Adipose tissue (tissue), 3 donors: ENCODE measurements around the gene CHN1. TPM values are rescaled to one million over a fixed set of nuclear protein-coding genes. Genes with fewer than 3 reads are reported as not detected.

Source experiments
- H3K27ac ChIP-seq: one replicate; pipeline ENCODE4 v1.5.1; 2013; ENCODE audit warnings: low read depth, low read length
- WGBS, 3 donors: extraction: QIAGEN DNeasy Blood & Tissue Kit; methylation state at CpG; one replicate each; pipeline ENCODE4 v1.1.7; 2013; 5-methylcytosine and 5-hydroxymethylcytosine counted together
- polyA plus RNA-seq, 3 donors: library from polyadenylated mRNA; stranded (reverse); fragments of 200-250 nt; gene quantifications; one replicate each; pipeline ENCODE4 v1.2.3, GENCODE V29; 2013
- donor health status: healthy with polysubstance abuse.
- donor health status: Bipolar disorder and iron deficiency.
- donor health status: healthy.

Gene CHN1
- polyA plus RNA-seq, 3 donors, result 3.0 to 11.1 (median 7.3) TPM

GRCh38 chr2:174984561-174984960 is 20.6 kb downstream of the CHN1 start:
- no peak overlapping the region for H3K27ac ChIP-seq
- 77 to 85% (median 82%) methylated on average over 4 of the region's 4 CpGs for WGBS, 3 donors

DNA sequence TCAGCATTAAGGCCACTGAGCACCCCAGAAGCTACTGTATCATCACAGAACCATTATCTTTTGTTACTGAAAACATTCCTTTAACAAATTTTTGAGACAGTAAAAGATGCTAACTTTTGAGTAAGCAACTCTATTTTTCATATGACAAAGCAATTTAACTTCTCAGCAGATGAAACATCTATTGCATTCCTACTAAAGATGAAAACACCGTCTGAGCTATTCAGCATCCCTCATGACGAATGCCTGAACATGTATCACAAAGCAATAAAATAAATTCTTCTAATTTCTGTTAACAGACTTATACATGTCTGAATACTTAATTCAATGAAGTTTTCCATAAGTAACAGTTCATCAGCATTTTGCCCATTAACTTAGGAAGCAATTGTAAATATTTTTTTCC is 23.9 kb downstream of the CHN1 start:
- WGBS, 3 donors, result 79 to 89% (median 83%) methylated on average over 2 of the region's 2 CpGs
- H3K27ac ChIP-seq, result no peak overlapping the region

- WGBS, 3 donors, result 61 to 75% (median 63%) methylated on average over 1 of the region's 1 CpG
- H3K27ac ChIP-seq, result no peak overlapping the region
Observed at GRCh38 chr2:174979996-174980395, 25.2 kb downstream of the CHN1 start.

DNA sequence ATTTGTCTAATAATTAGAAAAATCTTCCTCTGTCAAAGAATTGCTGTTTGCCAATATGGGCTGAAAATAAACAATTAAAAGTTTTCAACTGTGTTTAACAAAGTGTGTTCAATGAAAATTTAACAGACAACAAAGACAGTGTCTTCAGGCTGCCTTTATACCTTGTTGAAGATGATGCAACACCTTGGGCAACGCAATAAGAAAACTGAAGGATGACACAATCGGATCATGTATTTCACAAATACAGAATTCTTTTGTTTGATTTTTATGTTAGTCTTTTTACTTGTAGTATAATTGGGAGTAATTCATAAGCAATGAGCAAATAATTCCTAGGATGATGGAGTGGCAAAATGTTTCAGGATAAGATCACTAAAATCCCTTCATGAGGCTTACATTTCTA is 27.8 kb downstream of the CHN1 start:
- no peak overlapping the region for H3K27ac ChIP-seq
- 58 to 95% (median 62%) methylated on average over 2 of the region's 2 CpGs for WGBS, 3 donors

- 88 to 98% (median 92%) methylated on average over 4 of the region's 4 CpGs for WGBS, 3 donors
- no peak overlapping the region for H3K27ac ChIP-seq
Observed at GRCh38 chr2:174974131-174974530, 31.1 kb downstream of the CHN1 start.

DNA sequence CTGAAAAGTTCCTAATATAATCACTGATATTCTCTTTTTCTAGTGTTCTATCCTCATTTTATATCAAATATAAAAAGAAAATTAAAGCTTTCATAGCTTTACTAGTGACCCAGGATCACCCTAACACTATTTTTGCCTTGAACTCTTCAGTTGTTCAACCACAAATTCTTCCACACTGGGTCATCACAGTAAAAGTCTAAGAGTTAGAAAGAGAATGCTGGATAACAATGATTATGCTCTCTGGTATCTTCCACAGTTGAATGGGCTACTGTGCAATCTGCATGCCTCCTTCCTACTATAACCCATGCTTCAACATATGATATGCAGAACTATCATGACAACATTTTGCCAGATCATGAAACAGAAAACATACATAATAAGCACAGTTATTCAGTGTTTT is 32.3 kb downstream of the CHN1 start:
- no peak overlapping the region for H3K27ac ChIP-seq

GRCh38 chr2:174971868-174972781 is 33.1 kb downstream of the CHN1 start:
- no peak overlapping the region for H3K27ac ChIP-seq
- WGBS, 3 donors, result 57 to 74% (median 71%) methylated on average over 7 of the region's 7 CpGs

- H3K27ac ChIP-seq, result no peak overlapping the region
- whole genome bisulfite sequencing, 3 donors, result 95 to 100% (median 100%) methylated on average over 1 of the region's 1 CpG
Observed at GRCh38 chr2:174970092-174970491, 35.1 kb downstream of the CHN1 start.

DNA sequence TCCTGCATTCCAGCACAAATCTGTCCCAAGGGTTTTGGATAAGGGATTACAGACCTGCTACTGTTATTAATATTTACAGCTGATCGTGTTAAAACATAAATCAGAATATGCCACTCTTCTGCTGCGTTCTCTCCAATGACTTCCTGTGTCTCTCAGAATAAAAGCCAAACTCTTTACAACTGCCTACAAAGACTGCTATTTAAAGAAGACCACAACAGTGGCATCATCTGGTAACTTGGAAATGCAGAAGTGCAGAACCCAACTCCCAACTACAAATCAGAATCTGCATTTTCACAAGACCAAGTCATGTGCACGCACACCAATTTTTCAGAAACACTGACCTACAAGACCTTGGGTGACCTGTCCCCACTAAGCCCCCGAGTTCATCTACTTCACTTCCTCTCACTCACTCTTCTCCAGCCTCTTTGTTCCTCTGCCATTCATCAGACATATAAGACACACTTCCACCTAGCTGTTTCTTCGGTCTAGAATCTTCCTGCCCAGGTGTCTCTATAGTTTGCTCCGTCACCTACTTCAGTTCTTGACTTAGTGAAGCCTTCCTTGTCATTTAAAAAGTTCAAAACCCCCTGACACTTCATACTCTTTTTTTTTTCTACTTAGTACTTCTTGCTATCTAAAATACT is 36.0 kb downstream of the CHN1 start:
- WGBS, 3 donors, result 62 to 76% (median 64%) methylated on average over 6 of the region's 6 CpGs
- no peak overlapping the region for H3K27ac ChIP-seq

DNA sequence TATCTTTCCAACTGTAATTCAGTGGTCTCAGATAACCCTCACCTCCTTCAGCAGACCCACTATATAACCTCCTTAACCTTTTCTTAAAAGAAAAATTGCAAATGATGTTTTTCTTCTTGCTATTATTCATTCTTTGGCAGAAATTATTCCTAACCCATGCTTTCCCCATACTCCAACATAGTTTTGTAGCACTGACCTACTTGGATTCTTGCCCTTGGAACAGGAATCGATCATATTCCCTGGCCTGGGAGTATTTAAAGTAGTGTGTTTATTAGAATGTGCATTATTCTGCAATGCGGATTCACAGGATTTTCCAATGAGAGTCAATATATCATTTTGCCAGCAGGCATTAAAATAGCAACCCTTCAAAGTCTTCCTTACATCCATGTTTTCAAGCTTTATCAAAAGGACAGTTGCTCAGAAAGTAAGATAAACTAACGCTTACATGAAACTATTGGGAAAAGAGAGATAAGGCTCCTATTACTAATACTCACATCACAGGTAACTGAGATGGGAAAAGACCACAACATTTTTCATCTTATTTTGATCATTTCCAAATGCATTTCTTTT is 37.4 kb downstream of the CHN1 start:
- H3K27ac ChIP-seq, result no peak overlapping the region
- 36 to 56% (median 54%) methylated on average over 3 of the region's 3 CpGs for WGBS, 3 donors

- WGBS, 3 donors, result 88 to 94% (median 88%) methylated on average over 6 of the region's 6 CpGs
- no peak overlapping the region for H3K27ac ChIP-seq
Observed at GRCh38 chr2:174967086-174967485, 38.1 kb downstream of the CHN1 start.

- no peak overlapping the region for H3K27ac ChIP-seq
- 16 to 49% (median 19%) methylated on average over 5 of the region's 5 CpGs for WGBS, 3 donors
Observed at GRCh38 chr2:174965992-174966744, 39.0 kb downstream of the CHN1 start.

GRCh38 chr2:174965551-174965950 is 39.6 kb downstream of the CHN1 start:
- 73 to 88% (median 77%) methylated on average over 3 of the region's 3 CpGs for WGBS, 3 donors
- no peak overlapping the region for H3K27ac ChIP-seq

- no peak overlapping the region for H3K27ac ChIP-seq
- 90 to 94% (median 91%) methylated on average over 2 of the region's 2 CpGs for WGBS, 3 donors
Observed at GRCh38 chr2:174964404-174964803, 40.8 kb downstream of the CHN1 start.

- no peak overlapping the region for H3K27ac ChIP-seq
- WGBS, 3 donors, result 91 to 96% (median 92%) methylated on average over 7 of the region's 7 CpGs
Observed at GRCh38 chr2:174963437-174964400, 41.5 kb downstream of the CHN1 start.

DNA sequence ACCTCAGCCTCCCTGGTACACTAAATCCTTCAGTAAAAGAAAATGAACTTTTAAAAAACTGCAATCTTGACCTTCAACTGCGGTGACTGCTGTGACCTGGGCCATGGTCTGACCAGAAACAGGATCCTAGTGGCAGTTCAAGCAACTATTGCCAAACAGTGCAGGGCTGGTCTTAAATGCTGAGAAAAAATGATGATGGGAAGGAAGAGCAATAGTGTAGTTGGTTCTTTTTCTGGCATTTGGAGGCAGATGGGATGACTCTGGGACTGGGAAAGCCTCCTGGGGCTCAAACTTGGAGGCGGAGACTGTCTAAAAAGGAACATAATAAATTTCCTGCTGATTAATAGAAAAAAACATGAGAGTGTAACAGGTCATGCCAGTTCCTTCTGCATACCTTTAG is 45.4 kb downstream of the CHN1 start:
- H3K27ac ChIP-seq, result peak overlapping the region; percentile 9

GRCh38 chr2:174957050-174957449 is 48.1 kb downstream of the CHN1 start:
- WGBS, 3 donors, result 86 to 91% (median 87%) methylated on average over 5 of the region's 5 CpGs
- H3K27ac ChIP-seq, result no peak overlapping the region

More for the DNA sequence above, 45.4 kb downstream of the CHN1 start:
- 48 to 49% (median 49%) methylated on average over 2 of the region's 2 CpGs for WGBS, 3 donors

DNA sequence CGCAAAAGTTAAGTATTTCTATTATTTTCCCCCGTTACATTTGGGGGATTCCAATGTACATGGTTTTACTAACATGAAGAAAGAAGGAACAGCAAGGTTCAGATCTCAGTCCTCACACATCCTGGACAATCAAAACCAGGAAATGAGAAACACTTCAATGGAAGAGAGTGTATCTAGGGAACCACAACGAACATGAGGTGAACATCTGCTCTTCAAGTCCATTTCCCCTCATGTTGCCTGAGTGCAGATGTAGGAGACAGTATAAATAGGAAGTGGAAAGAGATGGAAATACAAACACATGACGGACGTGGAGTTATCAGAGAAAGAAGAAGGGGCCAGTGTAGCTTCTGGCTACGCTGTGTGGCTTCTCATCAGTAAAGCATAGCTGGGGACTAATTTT is 52.6 kb downstream of the CHN1 start:
- WGBS, 3 donors, result 52 to 65% (median 53%) methylated on average over 6 of the region's 6 CpGs
- no peak overlapping the region for H3K27ac ChIP-seq
